HG03469 (cell line): ENCODE data around the gene NPY4R.
"Not testable (repeated sequence)": the region's sequence is repeated elsewhere in the genome, so short reads cannot be mapped to it uniquely, and the experiment has no call there.

Experiments used
- ATAC-seq: cut with Tn5 transposase; IDR thresholded peaks from one replicate; pipeline ENCODE4 v1.9.1; 2021; ENCODE audit warnings: mild to moderate bottlenecking, moderate library complexity, moderate number of reproducible peaks; ENCODE audit not compliant: unreplicated experiment

Gene NPY4R, protein sequence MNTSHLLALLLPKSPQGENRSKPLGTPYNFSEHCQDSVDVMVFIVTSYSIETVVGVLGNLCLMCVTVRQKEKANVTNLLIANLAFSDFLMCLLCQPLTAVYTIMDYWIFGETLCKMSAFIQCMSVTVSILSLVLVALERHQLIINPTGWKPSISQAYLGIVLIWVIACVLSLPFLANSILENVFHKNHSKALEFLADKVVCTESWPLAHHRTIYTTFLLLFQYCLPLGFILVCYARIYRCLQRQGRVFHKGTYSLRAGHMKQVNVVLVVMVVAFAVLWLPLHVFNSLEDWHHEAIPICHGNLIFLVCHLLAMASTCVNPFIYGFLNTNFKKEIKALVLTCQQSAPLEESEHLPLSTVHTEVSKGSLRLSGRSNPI

GRCh38 chr10:46465765-46466164, at the start of gene NPY4R:
TSS of gene NPY4R (minus strand) at chr10:46465958. CDS start at chr10:46462635, 3,323 bp downstream.
- ATAC-seq: not testable (repeated sequence)

DNA sequence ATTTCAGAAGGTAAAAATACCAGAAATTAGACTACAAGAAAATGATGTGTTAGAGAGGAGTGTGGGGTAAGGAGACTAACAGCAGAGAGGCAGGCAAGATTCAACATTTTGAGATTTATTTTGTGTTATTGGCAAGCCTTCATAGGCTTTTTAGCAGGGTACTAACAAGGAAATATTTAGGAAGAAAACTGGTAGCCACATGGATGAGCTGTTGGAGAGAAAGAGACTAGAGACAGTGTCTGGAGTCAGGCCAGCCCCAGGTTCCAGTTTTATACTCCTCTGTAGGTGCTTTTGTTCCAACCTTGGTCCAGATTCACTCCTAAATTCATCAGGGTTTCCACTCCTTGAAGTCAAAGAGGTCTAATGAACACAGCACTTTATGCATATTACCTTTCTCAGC, 49.6 kb upstream of the NPY4R start:
- no peak for ATAC-seq

- ATAC-seq: no peak
Measured at GRCh38 chr10:46514899-46515298, 49.1 kb upstream of the NPY4R start.

GRCh38 chr10:46514431-46514861, 48.7 kb upstream of the NPY4R start:
- ATAC-seq: no peak

- not testable (repeated sequence) for ATAC-seq
Measured at GRCh38 chr10:46513333-46513732, 47.6 kb upstream of the NPY4R start.

DNA sequence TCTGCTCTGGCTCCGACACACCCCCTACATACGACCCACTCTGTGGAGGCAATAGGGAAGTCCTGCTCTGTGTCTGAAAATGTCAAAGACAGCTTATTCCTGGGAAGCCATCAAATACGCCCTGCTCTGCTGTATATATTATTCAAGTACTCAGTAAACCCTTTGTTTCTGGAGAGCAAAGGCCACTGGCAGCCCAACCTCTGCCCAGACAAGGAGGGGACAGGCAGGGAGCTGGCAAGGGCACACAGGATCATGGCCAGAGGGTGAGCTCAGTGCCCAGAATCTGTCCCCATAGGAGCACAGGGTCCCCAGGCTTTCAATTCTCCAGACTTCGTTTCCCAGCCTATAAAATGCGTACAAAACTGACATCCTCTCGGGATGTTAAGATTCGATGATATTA, 47.0 kb upstream of the NPY4R start:
- ATAC-seq: not testable (repeated sequence)

DNA sequence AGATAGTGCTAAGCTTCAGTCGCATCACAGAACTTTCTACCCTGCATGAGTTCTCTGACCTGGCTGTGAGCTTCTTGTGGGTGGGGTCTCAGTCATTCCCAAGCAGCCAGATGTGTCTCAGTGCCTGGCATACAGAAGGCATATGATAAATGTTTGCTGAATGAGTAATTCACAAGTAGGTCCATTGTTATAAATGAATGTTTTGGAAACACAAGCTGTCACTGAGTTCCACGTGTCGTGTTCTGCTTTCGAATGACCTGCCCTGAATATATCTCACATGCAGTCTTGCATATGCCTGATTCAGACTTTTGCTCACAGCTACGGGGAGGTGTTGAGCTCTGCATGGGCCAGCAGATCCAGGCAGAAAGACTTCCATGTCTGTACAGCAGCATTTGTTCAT, 46.2 kb upstream of the NPY4R start:
- ATAC-seq: not testable (repeated sequence)

DNA sequence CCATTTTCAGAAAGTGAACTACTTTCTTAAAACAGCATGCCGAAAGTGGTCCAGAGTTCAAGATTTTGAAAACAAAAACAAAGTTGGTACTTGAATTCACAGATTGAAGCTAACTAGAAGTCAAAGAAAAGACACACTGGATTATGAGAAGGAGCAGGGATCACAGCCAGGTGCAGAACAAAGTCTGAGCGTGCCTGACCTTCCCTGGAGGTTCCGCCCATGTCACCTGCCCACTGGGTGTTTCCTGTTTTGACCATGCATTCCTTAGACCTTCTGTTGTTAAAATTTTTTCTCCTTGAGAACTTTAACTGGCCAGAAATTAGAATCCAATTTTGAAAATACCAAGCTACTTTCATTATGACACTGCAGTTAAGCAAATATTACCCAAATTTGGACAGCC, 34.2 kb upstream of the NPY4R start:
- not testable (repeated sequence) for ATAC-seq

DNA sequence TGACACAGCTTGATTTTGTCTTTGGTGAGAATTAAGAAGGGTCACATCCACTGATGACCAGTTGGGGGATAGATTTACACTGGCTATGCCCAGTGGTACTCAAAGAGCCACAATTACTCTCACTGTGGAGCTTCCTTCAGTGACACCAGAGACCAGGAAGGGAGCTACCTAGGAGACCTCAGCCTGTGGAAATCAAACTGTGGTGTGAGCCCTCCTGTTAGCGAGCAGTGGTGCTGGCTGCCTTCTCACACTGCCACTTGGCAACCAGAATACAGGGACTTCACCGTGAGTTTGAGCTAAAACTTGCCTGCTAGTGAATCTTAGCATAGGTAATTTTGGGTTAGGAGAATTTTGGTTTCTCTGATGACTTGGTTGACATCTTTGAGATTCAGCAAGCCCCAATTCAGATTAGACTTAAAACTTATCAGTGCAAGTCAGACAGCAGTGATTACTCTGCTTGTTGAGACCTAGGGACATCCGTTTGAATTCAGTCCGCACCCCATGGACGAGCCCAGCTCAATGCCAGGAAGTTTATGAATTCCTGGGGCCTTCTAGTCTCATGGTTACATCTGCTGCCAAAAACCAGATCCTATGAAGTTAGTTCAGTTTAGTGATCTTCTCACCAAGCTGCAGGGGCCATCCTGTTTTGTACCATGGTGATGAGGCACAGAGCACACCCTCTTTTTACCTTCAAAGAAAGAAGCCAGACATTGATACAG, 33.4 kb upstream of the NPY4R start:
- ATAC-seq: not testable (repeated sequence)

DNA sequence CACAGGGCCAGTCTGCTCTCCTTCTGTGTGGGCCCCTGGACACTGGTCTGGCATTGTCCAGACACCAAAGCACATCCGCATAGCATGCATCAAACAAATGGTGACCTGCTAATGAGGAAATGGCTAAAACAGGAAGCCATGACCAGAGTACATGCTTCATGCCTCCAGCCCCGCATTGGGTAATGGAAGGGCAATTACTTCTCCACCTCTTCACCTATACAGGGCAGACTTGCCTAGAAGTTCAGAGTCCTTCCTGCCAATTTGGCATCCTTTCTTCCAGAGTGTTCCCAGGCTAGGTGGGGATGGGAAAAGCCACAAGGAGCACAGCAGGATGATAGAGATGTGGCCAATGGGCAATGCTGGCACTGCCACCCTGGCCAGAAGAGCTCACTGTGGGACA, 32.1 kb upstream of the NPY4R start:
- not testable (repeated sequence) for ATAC-seq

GRCh38 chr10:46497401-46497800, 31.6 kb upstream of the NPY4R start:
- not testable (repeated sequence) for ATAC-seq

DNA sequence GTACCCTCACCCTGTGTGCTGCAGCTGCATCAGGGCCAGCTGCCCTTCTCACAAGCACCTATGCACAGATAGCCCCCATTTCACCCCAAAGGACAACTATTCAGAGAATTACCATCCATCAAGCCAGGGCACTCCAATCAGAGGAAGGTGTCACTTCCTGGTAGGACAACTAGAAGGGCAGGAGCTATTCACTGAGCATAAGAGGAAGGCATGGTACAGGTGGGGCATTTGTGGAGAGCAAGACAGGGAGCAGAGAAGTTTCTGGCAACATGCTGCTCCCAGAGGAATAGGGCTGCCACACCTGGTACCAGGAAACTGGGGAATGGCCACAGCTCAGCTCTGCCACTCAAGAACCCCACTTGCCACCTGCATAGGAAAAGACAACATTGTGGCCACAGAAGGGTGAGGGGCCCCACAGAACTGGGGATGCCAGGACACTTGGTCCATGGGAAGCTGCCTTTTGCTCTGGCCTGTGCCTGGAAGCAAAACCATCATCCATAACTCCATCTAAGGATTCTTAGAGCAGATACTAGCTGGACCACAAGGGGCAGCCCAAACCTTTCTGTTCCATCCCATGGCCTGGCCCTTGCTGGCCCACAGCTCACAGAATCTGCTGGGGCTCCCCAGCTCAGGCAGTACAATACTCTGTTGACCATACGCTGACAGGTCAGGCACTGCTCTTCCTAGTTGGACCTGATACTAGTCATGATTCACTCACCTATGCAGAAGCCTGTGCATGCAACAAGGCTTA, 25.8 kb upstream of the NPY4R start:
- not testable (repeated sequence) for ATAC-seq

GRCh38 chr10:46490285-46490684, 24.5 kb upstream of the NPY4R start:
- ATAC-seq: not testable (repeated sequence)

GRCh38 chr10:46486459-46486858, 20.7 kb upstream of the NPY4R start:
- not testable (repeated sequence) for ATAC-seq

DNA sequence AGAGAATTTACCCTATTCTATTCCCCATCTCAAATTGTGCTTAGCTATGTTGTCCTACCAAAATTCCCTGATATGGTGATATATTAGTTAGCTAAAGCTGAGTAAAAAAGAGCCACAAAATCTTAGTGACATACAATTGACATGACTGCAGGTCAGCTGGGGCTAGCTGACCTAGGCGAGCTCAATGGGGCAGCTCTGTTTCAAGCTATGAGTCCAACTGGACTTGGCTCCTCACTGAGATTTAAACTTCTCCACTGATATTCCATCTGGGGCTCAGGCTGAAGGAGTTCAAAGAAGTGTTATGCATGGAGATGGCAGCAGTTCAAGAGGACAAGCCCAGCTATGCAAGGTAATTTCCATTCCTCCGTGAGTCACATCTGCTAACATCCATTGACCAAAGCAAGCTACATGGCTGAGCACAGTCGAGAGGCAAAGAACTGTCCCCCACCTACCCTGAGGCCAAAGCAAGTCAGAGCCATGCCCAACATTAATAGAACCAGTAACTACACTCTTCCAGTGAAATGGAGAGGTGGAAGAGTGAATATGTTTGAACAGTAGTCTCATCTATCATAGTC, 9.1 kb upstream of the NPY4R start:
- not testable (repeated sequence) for ATAC-seq

GRCh38 chr10:46473758-46474157, 8.0 kb upstream of the NPY4R start:
- not testable (repeated sequence) for ATAC-seq

- not testable (repeated sequence) for ATAC-seq
Measured at GRCh38 chr10:46470134-46470533, 4.4 kb upstream of the NPY4R start.

GRCh38 chr10:46468119-46468809, 2.5 kb upstream of the NPY4R start:
- ATAC-seq: not testable (repeated sequence)

DNA sequence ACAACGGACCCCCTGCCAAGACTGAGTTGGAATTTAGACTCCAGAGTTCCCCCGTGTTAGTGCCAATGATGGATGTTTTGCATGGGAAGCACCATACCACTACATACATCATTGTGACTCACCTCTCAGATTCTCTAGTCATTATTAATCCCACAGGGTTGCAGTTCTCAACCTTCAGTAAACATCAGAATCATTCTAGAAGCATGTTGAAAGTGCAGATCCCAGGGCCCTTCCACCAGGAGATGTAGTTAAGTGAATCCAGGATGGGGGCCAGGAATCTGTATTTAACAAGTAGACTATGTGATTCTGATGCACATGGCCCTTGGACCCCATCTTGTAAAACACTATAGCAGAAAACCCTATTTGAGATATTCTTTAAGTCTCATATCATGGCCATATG, 2.1 kb downstream of the NPY4R start:
- ATAC-seq: not testable (repeated sequence)

GRCh38 chr10:46462276-46462675, 3.5 kb downstream of the NPY4R start:
- ATAC-seq: not testable (repeated sequence)
